Naive B cell (primary cell): ENCODE results near the gene CLEC1B. TPM values are rescaled to one million over a fixed set of nuclear protein-coding genes. Genes with fewer than 3 reads are reported as not detected.
"Not testable (repeated sequence)": the region's sequence is repeated elsewhere in the genome, so short reads cannot be mapped to it uniquely, and the experiment has no call there.

Source experiments
- ATAC-seq, 2 donors: fragments of 150-1000 bp; cut with Tn5 transposase; 2 replicates each; pipeline ENCODE4 v1.10.0; 2021; ENCODE audit warnings: low read depth in 2 of 2, mild to moderate bottlenecking in 2 of 2, moderate library complexity in 2 of 2
- DNase-seq: peaks from one replicate; pipeline ENCODE4 v3.0.0; 2022
- H3K27ac Mint-ChIP-seq, 6 donors: one replicate each; pipeline ENCODE4 v1.8.0; 2020 to 2022; ENCODE audit warnings: mild to moderate bottlenecking in 6 of 6, mixed read lengths in 6 of 6, moderate library complexity in 5 of 6, inconsistent platforms in 2 of 6
- H3K27me3 Mint-ChIP-seq, 3 donors: one replicate each; pipeline ENCODE4 v1.8.0; 2021 to 2022; ENCODE audit warnings: mixed read lengths in 3 of 3, mild to moderate bottlenecking in 1 of 3
- H3K36me3 Mint-ChIP-seq, 2 donors: one replicate each; pipeline ENCODE4 v1.8.0; 2020 to 2022; ENCODE audit warnings: mixed read lengths in 2 of 2, inconsistent platforms in 1 of 2, mild to moderate bottlenecking in 1 of 2
- H3K4me1 Mint-ChIP-seq, 3 donors: one replicate each; pipeline ENCODE4 v1.8.0; 2020 to 2022; ENCODE audit warnings: mixed read lengths in 3 of 3, inconsistent platforms in 1 of 3, mild to moderate bottlenecking in 1 of 3, moderate library complexity in 1 of 3
- H3K4me3 Mint-ChIP-seq, 8 donors: one replicate each; pipeline ENCODE4 v1.8.0; 2020 to 2022; ENCODE audit warnings: mild to moderate bottlenecking in 8 of 8, mixed read lengths in 8 of 8, moderate library complexity in 8 of 8, inconsistent platforms in 2 of 8
- H3K9me3 Mint-ChIP-seq, 7 donors: one replicate each; pipeline ENCODE4 v1.8.0; 2020 to 2022; ENCODE audit warnings: mixed read lengths in 7 of 7, mild to moderate bottlenecking in 5 of 7, inconsistent platforms in 2 of 7, moderate library complexity in 1 of 7
- polyA plus RNA-seq, 6 donors: library from polyadenylated mRNA; unstranded; fragments of 300-500 nt; fragmentation: Illumina TruSeq; gene quantifications; one replicate each; pipeline ENCODE4 v1.2.3, GENCODE V29; 2021; ENCODE audit warnings: low read depth in 6 of 6

Gene CLEC1B
- 1 to 10 TPM in 3 of 6 donors, under 1 TPM in 3; 0.48 to 3.1 (median 1.3) TPM for polyA plus RNA-seq

- DNase-seq (no peak), ATAC-seq (no peak)
- H3K4me1 Mint-ChIP-seq, result peaks cover 0 to 1% (median 0%) of the 10 kb centered on the region in 3 donors
- H3K27ac Mint-ChIP-seq, result no peak within 1 kb of the TSS
- peaks cover 33 to 51% (median 42%) of the 10 kb centered on the region in 3 donors for H3K27me3 Mint-ChIP-seq
- H3K4me3 Mint-ChIP-seq, result no peak within 1 kb of the TSS
- H3K9me3 Mint-ChIP-seq, result no peaks in the 10 kb centered on the region
- no peaks in the 10 kb centered on the region for H3K36me3 Mint-ChIP-seq
Measured at GRCh38 chr12:9999016-9999415, at the start of gene CLEC1B. TSS of gene CLEC1B (minus strand) at chr12:9999121. CDS start at chr12:9999100, 21 bp downstream.

DNA sequence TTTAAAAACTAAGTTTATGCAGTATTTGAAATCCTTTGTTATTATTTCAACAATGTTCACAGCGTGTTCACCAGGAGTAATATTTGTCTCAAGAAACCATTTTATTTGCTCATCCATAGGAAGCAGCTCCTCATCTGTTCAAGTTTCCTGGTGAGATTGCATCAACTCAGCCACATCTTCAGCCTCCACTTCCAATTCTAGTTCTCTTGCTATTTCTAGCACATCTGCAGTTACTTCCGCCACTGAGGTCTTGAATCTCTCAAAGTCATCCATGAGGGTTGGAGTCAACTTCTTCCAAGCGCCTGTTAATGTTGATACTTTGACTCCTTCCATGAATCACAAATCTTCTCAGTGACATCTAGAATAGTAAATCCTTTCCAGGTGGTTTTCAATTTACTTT lies 49.6 kb upstream of the CLEC1B start:
- H3K27me3 Mint-ChIP-seq, result peaks cover 28 to 31% (median 30%) of the 10 kb centered on the region in 3 donors

DNA sequence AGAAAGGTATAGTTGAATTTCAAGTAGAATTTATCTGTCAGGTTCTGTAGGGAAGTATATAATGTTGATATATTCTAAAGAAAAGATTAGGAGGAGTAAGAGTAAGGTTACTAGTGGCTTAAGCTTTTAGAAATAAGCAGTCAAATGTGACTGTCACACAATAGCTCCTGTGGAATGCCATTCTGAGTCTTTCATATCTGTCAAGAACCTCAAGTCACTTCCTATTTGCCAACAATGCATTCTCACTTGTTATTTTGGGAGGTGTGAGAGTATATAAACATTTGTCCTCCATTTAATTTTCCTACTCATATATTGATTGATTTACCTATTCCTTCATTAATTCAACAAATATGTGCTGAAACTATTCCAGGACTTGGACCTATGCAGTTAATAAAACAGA lies 43.2 kb upstream of the CLEC1B start:
- Mint-ChIP-seq H3K27me3 (peaks cover 22 to 29% (median 24%) of the 10 kb centered on the region in 3 donors), H3K4me3 (no peak overlapping the region), H3K9me3 (no peaks in the 10 kb centered on the region), H3K36me3 (no peaks in the 10 kb centered on the region), H3K27ac (no peak overlapping the region), H3K4me1 (no peaks in the 10 kb centered on the region)
- DNase-seq (no peak), ATAC-seq (no peak)

More for the DNA sequence above, 49.6 kb upstream of the CLEC1B start:
- Mint-ChIP-seq H3K36me3 (no peaks in the 10 kb centered on the region), H3K27ac (no peak overlapping the region), H3K4me3 (no peak overlapping the region), H3K4me1 (peaks cover 5 to 11% (median 9%) of the 10 kb centered on the region in 3 donors), H3K9me3 (peaks cover 0 to 7% (median 5%) of the 10 kb centered on the region in 7 donors)
- ATAC-seq (no peak), DNase-seq (no peak)

DNA sequence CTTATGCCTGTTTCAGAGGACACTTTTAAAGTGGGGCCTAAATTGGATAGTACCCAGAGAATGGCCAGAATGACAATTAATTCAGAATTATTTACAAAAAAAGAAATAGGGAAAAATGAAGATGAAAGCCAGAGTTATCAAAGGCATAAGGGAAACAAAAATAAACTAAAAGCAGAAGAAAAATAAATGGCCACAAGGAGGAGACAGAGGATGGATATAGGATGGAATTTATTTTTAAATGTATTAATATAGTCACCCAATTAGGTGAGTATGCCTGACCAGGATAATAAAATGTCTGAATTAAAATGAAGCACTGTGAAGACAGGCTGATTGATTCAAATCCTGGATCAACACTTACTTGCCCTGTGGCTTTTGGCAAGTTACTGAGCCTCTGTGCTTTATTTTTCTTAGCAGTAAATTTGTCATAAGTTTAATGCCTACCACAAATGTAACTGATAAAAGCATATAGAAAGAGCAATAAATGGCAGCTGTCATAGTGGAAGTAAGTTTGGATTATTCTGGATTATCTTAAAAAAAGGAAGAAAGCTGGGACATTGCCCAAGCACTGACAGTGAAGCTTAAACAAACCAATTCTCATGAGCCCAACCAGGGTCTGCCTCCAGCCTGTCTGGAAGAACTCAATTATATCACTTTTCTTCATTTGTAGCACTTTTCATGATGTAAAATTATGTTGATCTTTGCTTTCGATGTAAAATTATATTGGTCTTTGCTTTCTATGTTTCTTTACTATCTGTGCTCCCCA lies 35.0 kb upstream of the CLEC1B start:
- DNase-seq (no peak), ATAC-seq (no peak)
- Mint-ChIP-seq H3K36me3 (no peaks in the 10 kb centered on the region), H3K27ac (peak overlapping the region in 1 of 6 donors; percentile 29), H3K4me3 (no peak overlapping the region), H3K9me3 (no peaks in the 10 kb centered on the region), H3K4me1 (no peaks in the 10 kb centered on the region), H3K27me3 (peaks cover 18 to 26% (median 24%) of the 10 kb centered on the region in 3 donors)

DNA sequence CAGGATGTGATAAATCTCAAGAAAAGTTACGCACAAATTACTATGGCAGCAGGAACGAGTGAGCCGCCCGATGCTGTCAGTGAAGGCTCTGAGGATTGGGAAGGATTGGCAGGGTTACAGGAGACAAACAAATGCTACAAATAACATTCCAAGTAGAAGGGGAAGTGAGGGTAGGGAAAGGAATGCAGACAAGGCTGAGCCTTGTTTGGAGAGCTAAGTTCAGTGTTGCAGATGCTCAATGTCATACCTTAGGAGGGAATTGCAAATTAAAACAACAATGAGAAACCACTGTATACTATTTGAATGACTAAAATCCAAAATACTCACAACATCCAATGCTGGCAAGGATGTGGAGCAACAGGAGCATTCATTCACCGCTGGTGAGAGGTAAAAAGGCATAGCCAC lies 32.9 kb upstream of the CLEC1B start:
- Mint-ChIP-seq H3K27me3 (peaks cover 16 to 30% (median 24%) of the 10 kb centered on the region in 3 donors), H3K9me3 (no peaks in the 10 kb centered on the region), H3K27ac (no peak overlapping the region), H3K36me3 (no peaks in the 10 kb centered on the region), H3K4me1 (no peaks in the 10 kb centered on the region), H3K4me3 (no peak overlapping the region)
- no peak for DNase-seq
- no peak for ATAC-seq

- Mint-ChIP-seq H3K27ac (no peak overlapping the region), H3K9me3 (peaks cover 0 to 1% (median 0%) of the 10 kb centered on the region in 7 donors), H3K4me3 (no peak overlapping the region), H3K4me1 (no peaks in the 10 kb centered on the region), H3K36me3 (no peaks in the 10 kb centered on the region), H3K27me3 (peaks cover 12 to 30% (median 24%) of the 10 kb centered on the region in 3 donors)
- no peak for DNase-seq
- no peak for ATAC-seq
Measured at GRCh38 chr12:10031321-10031720, 32.4 kb upstream of the CLEC1B start.

- H3K27ac Mint-ChIP-seq, result peak within 1 kb of the TSS in 1 of 6 donors; percentile 8
Measured at GRCh38 chr12:10030446-10030845, 31.5 kb upstream of the CLEC1B start, which contains the start of gene CLEC9A. TSS of gene CLEC9A (plus strand) at chr12:10030682. CDS start at chr12:10052688, 22,006 bp downstream.

DNA sequence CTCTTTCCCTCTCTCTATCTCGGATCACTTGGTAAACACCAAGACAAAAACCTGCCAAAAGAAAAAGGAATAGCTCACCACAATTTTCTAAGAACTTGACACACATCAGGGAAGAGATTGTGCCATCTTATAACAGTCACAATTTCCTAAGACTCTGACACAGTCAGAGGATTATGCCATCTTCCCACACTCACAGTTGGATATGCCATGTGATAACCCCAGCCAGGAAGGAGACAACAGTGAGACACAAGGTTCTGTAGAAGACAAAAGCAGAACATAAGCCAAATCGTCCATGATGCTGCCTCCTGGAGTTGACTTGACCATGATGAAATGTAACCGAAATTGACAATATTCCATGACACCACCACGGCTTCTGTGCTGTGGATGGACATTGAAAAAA lies 28.8 kb upstream of the CLEC1B start:
- Mint-ChIP-seq H3K4me3 (no peak overlapping the region), H3K9me3 (peaks cover 0 to 8% (median 0%) of the 10 kb centered on the region in 7 donors), H3K36me3 (no peaks in the 10 kb centered on the region), H3K27ac (no peak overlapping the region), H3K4me1 (no peaks in the 10 kb centered on the region), H3K27me3 (peaks cover 12 to 20% (median 19%) of the 10 kb centered on the region in 3 donors)
- no peak for DNase-seq
- ATAC-seq, result no peak

More at GRCh38 chr12:10030446-10030845, 31.5 kb upstream of the CLEC1B start, which contains the start of gene CLEC9A:
- no peak within 1 kb of the TSS for H3K4me3 Mint-ChIP-seq
- no peaks in the 10 kb centered on the region for H3K36me3 Mint-ChIP-seq
- no peaks in the 10 kb centered on the region for H3K4me1 Mint-ChIP-seq
- peaks cover 12 to 30% (median 24%) of the 10 kb centered on the region in 3 donors for H3K27me3 Mint-ChIP-seq
- ATAC-seq, result no peak
- no peak for DNase-seq
- H3K9me3 Mint-ChIP-seq, result peaks cover 0 to 6% (median 0%) of the 10 kb centered on the region in 7 donors

GRCh38 chr12:10027311-10027710 lies 28.4 kb upstream of the CLEC1B start:
- H3K27ac Mint-ChIP-seq, result no peak overlapping the region
- H3K27me3 Mint-ChIP-seq, result peaks cover 12 to 18% (median 16%) of the 10 kb centered on the region in 3 donors
- H3K4me1 Mint-ChIP-seq, result no peaks in the 10 kb centered on the region
- no peaks in the 10 kb centered on the region for H3K36me3 Mint-ChIP-seq
- ATAC-seq (no peak), DNase-seq (no peak)
- H3K4me3 Mint-ChIP-seq, result no peak overlapping the region
- peaks cover 0 to 8% (median 0%) of the 10 kb centered on the region in 7 donors for H3K9me3 Mint-ChIP-seq

- H3K4me1 Mint-ChIP-seq, H3K9me3 Mint-ChIP-seq, H3K27ac Mint-ChIP-seq, H3K36me3 Mint-ChIP-seq, ATAC-seq, DNase-seq, H3K4me3 Mint-ChIP-seq: not testable (repeated sequence)
- peaks cover 7 to 19% (median 12%) of the 10 kb centered on the region in 3 donors for H3K27me3 Mint-ChIP-seq
Measured at GRCh38 chr12:10026666-10027065, 27.7 kb upstream of the CLEC1B start.

GRCh38 chr12:10025236-10025635 lies 26.3 kb upstream of the CLEC1B start:
- no peak for DNase-seq
- Mint-ChIP-seq H3K36me3 (no peaks in the 10 kb centered on the region), H3K27me3 (peaks cover 0 to 21% (median 5%) of the 10 kb centered on the region in 3 donors)

GRCh38 chr12:10021342-10021741 lies 22.4 kb upstream of the CLEC1B start:
- DNase-seq (no peak), ATAC-seq (no peak)
- no peaks in the 10 kb centered on the region for H3K36me3 Mint-ChIP-seq
- no peak overlapping the region for H3K27ac Mint-ChIP-seq
- H3K4me1 Mint-ChIP-seq, result no peaks in the 10 kb centered on the region
- peaks cover 0 to 7% (median 0%) of the 10 kb centered on the region in 7 donors for H3K9me3 Mint-ChIP-seq
- peaks cover 5 to 10% (median 7%) of the 10 kb centered on the region in 3 donors for H3K27me3 Mint-ChIP-seq
- H3K4me3 Mint-ChIP-seq, result no peak overlapping the region

More at GRCh38 chr12:10025236-10025635, 26.3 kb upstream of the CLEC1B start:
- Mint-ChIP-seq H3K4me3 (no peak overlapping the region), H3K9me3 (peaks cover 0 to 8% (median 0%) of the 10 kb centered on the region in 7 donors), H3K4me1 (no peaks in the 10 kb centered on the region), H3K27ac (no peak overlapping the region)
- no peak for ATAC-seq

GRCh38 chr12:10018386-10018785 lies 19.5 kb upstream of the CLEC1B start:
- ATAC-seq (no peak), DNase-seq (no peak)
- Mint-ChIP-seq H3K36me3 (no peaks in the 10 kb centered on the region), H3K27me3 (peaks cover 12 to 19% (median 19%) of the 10 kb centered on the region in 3 donors), H3K4me1 (no peaks in the 10 kb centered on the region), H3K9me3 (no peaks in the 10 kb centered on the region), H3K4me3 (no peak overlapping the region), H3K27ac (no peak overlapping the region)

DNA sequence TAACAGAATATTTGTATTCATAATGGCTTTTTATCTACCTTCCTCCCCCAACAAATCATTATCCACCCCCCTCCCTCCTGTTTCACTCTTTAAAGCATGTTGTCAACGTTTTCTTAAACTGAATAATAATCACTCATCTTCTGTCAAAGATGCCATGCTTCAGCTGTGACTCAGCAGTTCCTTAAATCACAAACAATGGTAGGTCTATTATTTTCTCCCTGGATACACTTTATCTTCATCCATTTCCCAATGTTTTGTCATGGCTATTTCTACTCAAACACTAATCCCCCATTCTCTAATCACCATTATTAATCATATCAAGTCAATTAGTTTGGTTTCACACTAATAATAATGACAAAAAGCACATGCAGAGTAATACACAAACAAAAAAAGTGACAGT lies 18.0 kb upstream of the CLEC1B start:
- no peak overlapping the region for H3K27ac Mint-ChIP-seq
- peaks cover 24 to 29% (median 24%) of the 10 kb centered on the region in 3 donors for H3K27me3 Mint-ChIP-seq
- H3K9me3 Mint-ChIP-seq, result no peaks in the 10 kb centered on the region
- H3K4me3 Mint-ChIP-seq, result no peak overlapping the region
- ATAC-seq (no peak), DNase-seq (no peak)
- H3K4me1 Mint-ChIP-seq, result no peaks in the 10 kb centered on the region
- H3K36me3 Mint-ChIP-seq, result no peaks in the 10 kb centered on the region
